ENCODE data around the gene PDGFRB.
"Not testable (repeated sequence)": the region's sequence is repeated elsewhere in the genome, so short reads cannot be mapped to it uniquely, and the experiment has no call there.

Gene PDGFRB

GRCh38 chr5:150112201-150113046 is 43.2 kb downstream of the PDGFRB start:
- DNase-seq, result no peak

DNA sequence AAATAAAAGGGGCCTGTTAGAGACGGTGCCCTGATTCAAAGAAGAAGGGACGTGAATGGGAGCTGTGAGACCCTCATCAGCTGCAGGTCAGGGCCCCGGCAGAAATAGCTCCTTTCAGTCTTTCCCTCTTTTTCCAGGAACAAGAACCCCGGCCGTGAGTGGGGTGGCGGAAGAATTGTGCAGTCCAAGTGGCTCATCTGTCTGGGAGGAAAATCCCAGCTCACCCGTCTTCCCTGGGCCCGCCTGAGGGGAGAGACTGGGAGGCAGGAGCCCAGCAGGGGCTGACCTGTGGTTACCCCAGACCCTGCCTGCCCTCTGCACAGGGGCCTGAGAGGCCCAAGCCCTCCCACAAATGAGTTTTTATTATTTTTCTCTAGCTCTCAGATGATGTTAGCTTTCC is 44.5 kb downstream of the PDGFRB start:
- no peak for DNase-seq

DNA sequence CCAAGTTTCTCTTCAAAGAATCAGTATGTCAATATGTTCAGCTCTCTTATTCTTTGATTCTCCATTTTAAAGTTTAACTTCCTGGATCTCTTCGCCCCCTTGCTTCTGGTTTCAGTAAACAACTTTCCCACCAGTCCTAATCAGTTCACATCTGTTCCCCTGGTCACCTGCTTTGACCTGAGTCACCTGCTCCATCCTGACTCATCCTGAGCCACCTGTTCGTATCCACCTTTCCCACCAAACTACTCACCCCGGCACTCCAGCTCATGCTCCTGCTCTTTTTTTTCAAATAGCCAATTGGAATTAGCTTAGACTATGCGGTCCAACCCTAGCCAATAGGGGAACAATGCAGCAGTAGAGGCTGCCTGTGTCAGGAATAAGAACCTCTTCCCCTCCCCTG is 45.7 kb downstream of the PDGFRB start:
- DNase-seq, result no peak

GRCh38 chr5:150108711-150109514 is 46.7 kb downstream of the PDGFRB start:
- DNase-seq, result no peak

DNA sequence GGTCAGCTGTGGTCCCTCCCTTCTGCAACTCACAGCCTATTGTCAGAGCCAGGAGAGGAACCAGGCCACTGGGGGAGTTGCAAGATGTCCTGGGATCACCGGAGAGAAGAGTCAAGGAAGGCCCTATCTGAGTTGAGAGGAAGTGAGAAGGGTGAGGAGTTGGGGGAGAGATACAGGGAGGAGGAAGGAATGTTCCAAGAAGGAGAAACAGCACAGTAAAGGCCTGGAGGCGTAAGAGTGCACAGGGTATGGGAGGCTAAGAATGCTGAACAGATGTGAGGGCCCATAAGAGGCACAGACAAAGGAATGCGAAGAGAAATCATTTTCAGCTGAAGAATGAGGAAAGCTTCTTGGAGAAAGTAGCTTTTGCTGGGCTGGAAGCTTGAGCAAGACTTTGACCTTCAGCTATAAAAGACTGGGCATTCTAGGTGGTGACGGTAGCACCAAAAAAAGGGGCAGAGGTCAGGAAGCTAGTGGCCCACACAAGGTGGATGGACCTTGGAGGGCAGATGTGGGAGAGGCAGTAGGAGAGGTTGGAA is 47.7 kb downstream of the PDGFRB start:
- no peak for DNase-seq

DNA sequence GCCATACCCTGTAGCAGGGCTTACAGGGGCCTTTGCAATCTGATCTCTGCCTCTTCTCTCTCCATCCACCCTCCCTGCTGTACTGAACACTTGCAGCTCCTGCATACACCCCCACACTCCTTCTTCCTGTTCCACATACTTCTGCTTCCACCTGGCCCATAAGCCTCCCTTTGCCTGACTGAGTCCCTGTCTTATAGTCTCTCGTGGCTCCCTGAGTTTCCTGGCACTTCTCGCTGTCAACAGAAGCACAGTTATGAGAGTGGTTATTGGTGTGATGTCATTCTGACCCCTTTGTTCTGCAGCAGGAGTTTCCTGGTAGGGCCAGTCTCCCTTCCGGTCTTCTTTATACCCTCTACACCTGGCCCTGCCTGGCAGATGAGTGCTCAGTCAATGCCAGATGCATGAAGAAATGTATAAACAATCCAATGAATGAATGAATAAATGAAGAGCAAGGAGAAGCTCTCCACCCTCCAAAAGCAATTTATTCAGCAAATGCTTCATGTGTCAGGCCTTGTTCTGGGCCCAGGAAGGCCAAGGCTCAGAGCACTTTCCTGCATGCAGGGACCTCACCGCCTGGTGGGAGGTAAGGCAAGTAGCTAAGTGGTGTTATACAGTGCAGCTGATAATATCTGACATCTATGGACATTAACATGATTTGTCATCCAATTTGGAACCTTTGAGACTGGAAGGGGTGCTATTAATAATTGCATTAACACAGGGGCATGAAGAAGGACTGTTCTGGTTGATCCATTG is 48.8 kb downstream of the PDGFRB start:
- no peak for DNase-seq

DNA sequence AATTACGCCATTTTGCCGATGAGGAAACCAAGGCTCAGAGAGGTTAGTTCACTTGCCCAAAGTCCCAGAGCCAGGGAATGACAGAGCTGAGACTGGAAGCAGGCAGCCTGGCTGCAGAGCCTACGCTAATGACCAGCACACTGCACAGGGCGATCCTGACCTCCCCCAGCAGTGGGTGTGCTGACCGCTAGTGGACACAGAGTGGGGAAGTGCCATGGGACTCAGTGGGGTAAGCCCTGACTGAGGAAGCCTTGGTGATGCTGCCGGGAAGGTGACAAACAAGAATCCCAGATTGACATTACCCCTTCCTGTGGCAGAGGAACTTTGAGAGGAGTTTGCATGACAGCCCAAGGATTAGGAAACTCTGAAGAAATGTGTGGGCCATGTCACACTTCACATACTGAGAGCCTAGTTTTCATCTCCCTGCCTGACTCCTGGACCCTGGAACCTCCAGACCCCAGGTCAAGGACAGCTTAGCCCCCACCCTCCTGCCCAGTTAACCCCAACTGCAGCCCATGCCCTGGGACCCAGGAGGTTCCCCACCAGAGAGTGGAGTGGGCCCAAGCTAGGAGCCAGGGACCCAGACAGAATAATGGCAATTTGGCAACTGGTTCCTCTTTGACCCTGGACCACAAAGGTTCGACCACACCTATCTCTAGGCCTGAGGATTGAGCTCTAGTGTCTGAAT is 49.6 kb downstream of the PDGFRB start:
- DNase-seq, result no peak

DNA sequence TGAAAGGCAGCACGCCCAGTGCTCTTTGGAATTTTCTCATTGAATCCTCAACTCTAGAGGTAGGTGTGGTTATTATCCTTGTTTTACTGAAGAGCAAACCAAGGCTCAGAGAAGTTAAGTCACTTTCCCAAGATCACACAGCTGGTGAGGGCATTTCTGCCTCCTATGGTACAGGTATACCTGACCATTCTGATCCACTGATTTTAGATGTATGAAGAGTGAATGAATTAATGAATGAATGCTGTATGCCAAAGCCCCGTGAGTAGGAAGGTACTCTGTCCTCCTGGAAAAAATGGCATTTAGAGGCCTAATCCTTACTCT is 51.1 kb downstream of the PDGFRB start:
- no peak for DNase-seq

GRCh38 chr5:150103678-150104549 is 51.7 kb downstream of the PDGFRB start:
- no peak for DNase-seq

DNA sequence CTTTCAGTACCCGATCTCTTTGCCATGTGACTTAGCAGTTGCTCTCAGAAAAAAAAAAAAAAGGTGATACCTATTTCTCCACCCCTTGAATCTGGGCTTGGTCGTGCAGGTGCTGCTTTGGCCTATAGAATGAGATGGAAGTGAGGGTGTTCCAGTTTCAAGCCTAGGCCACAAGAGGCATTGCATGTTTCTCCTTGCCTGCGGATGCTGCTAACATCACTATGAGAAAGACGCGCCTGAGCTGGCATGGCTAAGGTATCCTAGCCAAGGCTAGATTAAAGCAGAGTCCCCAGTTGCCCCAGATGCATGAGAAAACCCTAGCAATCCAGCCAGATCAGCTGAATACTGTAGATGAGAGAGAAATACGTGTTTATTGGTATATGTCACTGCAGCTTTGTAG is 54.6 kb downstream of the PDGFRB start:
- no peak for DNase-seq

- no peak for DNase-seq
Observed at GRCh38 chr5:150097152-150097551, 58.5 kb downstream of the PDGFRB start.

- DNase-seq, result no peak
Observed at GRCh38 chr5:150092159-150092787, 63.4 kb downstream of the PDGFRB start.

GRCh38 chr5:150085950-150086715 is 69.5 kb downstream of the PDGFRB start, which contains the start of gene CSF1R:
CSF1R (minus strand) TSS chr5:150086554; CDS start chr5:150086427, 127 bp downstream.
- DNase-seq, result no peak

- no peak for DNase-seq
Observed at GRCh38 chr5:150085191-150085912, 70.3 kb downstream of the PDGFRB start.

GRCh38 chr5:150084754-150085153 is 70.9 kb downstream of the PDGFRB start:
- DNase-seq, result not testable (repeated sequence)

DNA sequence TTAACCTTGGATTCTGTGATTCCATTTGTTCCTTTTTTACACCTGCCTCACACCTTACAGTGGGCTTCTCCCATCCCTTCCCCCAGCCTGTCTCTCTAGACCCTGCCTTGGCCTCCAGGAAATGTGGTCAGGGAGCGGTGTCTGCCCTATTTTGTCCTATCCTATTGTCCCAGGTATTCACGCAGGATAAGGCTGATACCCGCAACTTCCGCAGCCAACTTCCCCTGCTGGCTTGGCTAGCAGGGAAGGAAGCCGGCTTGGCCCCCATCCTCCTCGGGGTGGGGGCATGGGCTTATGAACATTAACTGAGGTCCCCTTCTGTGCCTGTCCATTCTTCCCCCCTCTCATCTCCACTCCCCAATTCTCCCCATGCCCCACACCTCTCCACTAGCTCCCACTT is 72.8 kb downstream of the PDGFRB start:
- DNase-seq, result no peak

- no peak for DNase-seq
Observed at GRCh38 chr5:150082374-150082773, 73.3 kb downstream of the PDGFRB start.

DNA sequence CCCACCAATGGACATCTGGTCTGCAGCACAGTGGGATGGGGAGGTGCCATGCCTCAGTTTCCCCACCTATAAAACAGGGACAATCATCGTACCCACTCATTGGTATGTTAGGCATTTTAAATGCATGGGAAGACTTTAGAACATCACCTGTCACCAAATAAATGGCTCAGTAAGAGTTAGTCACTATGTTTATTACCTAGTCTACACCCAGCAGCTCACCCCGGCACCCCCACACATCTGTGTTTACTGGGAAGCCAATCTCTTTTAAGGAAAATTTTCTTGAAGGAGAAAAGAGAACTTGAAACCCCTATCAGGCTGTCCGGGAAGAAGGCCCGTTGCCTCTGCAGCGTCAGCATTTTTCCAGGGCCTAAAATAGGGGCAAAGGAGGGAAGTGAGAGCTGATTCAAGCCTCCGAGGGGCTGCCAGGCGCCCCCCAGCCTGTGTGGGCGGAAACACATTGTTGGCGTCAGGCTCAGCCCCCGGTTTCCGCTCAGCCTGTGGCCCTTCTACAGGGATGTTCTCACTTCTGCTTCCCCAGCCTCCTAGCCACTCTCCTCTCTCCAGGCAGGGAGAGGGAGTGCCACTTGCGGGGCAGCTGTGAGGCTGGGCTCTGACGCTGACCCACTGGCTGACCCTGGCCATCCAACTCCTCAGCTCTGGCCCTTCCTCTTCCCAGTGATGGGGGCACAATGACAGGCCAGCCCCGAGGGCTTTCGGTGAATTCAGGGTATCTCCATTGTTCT is 73.9 kb downstream of the PDGFRB start:
- no peak for DNase-seq

Data from activated gamma-delta T cell treated with Interleukin-2 at 50 U/mL for 16 hours (primary cell).